ENCODE data around the gene KRT33A. TPM values are rescaled to one million over a fixed set of nuclear protein-coding genes. Genes with fewer than 3 reads are reported as not detected.

Gene KRT33A
- total RNA-seq, 1 experiment from 2014 or later = not detected

GRCh38 chr17:41396996-41397660 lies 46.5 kb upstream of the KRT33A start, which contains the start of gene KRT31:
KRT31 (minus strand) TSS chr17:41397608; CDS start chr17:41397539, 69 bp downstream.
- no peak within 1 kb of the TSS for H2BK15ac ChIP-seq (ENCODE audit: low read depth, low read length)

More at GRCh38 chr17:41396996-41397660, 46.5 kb upstream of the KRT33A start, which contains the start of gene KRT31:
- Histone ChIP-seq H4K5ac (ENCODE audit: insufficient read length, low read depth, low read length) (no peak within 1 kb of the TSS), H3K23me2 (ENCODE audit: insufficient read length, low read depth, low read length, poor library complexity, severe bottlenecking) (no peaks in the 10 kb centered on the region), H3K23ac (ENCODE audit: insufficient read length, low read depth, low read length) (no peak within 1 kb of the TSS), H4K91ac (ENCODE audit: insufficient read length, low read depth, low read length) (no peak within 1 kb of the TSS), H2BK120ac (ENCODE audit: low read depth, low read length, poor library complexity, severe bottlenecking) (no peak within 1 kb of the TSS), H2BK5ac (ENCODE audit: insufficient read length, low read length) (no peak within 1 kb of the TSS), H3K14ac (ENCODE audit: insufficient read depth, low read length) (no peak within 1 kb of the TSS), H3K4me2 (ENCODE audit: insufficient read depth, insufficient read length, low read length) (no peak within 1 kb of the TSS), H3K27ac (ENCODE audit: insufficient read length, low read depth, low read length) (no peak within 1 kb of the TSS), H3K4ac (ENCODE audit: low read depth, low read length) (no peak within 1 kb of the TSS), H3K18ac (ENCODE audit: insufficient read length, low read depth, low read length) (no peak within 1 kb of the TSS), H3K27me3 (ENCODE audit: insufficient read depth, low read length) (no peaks in the 10 kb centered on the region), H4K20me1 (ENCODE audit: control insufficient read depth, insufficient read depth, insufficient read length) (no peaks in the 10 kb centered on the region), H2BK12ac (ENCODE audit: insufficient read length, low read depth, low read length) (no peak within 1 kb of the TSS), H2BK20ac (ENCODE audit: low read depth, low read length, poor library complexity, severe bottlenecking) (no peak within 1 kb of the TSS), H3K79me2 (ENCODE audit: insufficient read depth, low read length) (no peaks in the 10 kb centered on the region), H3T11ph (ENCODE audit: low read length) (no peak within 1 kb of the TSS), H4K8ac (replicated peaks; ENCODE audit: insufficient read length, low read depth, low read length) (no peak within 1 kb of the TSS), H3K79me1 (ENCODE audit: insufficient read depth, low read depth, low read length, poor library complexity, severe bottlenecking) (no peaks in the 10 kb centered on the region), H3K9ac (ENCODE audit: extremely low read depth, insufficient read length, low read length) (no peak within 1 kb of the TSS), H3K9me3 (ENCODE audit: control insufficient read depth, low read depth, low read length) (no peaks in the 10 kb centered on the region), H2AFZ (ENCODE audit: low read length) (no peak within 1 kb of the TSS), H2AK5ac (ENCODE audit: insufficient read length, low read length) (no peak within 1 kb of the TSS), H3K4me1 (ENCODE audit: insufficient read depth, low read length) (no peaks in the 10 kb centered on the region), H3K56ac (ENCODE audit: insufficient read length, low read depth, low read length) (no peak within 1 kb of the TSS)
- no peak within 1 kb of the TSS for H3K4me3 Mint-ChIP-seq
- no peak for DNase-seq
- 0 out of 4 replicates have a peak, but pooled peaks cover 0 to 3% of the 10 kb centered on the region in 2 experiments for H3K4me1 Mint-ChIP-seq
- WGBS (ENCODE audit: extremely low coverage, insufficient read length, low lambda C conversion rate) = no CpG with 5 or more reads among the region's 16 CpGs
- no peak within 1 kb of the TSS; a peak in 2 of 7 replicates for H3K27ac Mint-ChIP-seq
- H3K27me3 Mint-ChIP-seq (ENCODE audit: low read depth) = peaks cover 4% of the 10 kb centered on the region
- no peaks in the 10 kb centered on the region; a peak in 1 of 5 replicates for H3K9me3 Mint-ChIP-seq
- H3K36me3 Mint-ChIP-seq (ENCODE audit: insufficient read depth in 1 of 3, low read depth in 3 of 3) = no peaks in the 10 kb centered on the region
- TF ChIP-seq, protein P1, sequence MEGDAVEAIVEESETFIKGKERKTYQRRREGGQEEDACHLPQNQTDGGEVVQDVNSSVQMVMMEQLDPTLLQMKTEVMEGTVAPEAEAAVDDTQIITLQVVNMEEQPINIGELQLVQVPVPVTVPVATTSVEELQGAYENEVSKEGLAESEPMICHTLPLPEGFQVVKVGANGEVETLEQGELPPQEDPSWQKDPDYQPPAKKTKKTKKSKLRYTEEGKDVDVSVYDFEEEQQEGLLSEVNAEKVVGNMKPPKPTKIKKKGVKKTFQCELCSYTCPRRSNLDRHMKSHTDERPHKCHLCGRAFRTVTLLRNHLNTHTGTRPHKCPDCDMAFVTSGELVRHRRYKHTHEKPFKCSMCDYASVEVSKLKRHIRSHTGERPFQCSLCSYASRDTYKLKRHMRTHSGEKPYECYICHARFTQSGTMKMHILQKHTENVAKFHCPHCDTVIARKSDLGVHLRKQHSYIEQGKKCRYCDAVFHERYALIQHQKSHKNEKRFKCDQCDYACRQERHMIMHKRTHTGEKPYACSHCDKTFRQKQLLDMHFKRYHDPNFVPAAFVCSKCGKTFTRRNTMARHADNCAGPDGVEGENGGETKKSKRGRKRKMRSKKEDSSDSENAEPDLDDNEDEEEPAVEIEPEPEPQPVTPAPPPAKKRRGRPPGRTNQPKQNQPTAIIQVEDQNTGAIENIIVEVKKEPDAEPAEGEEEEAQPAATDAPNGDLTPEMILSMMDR (conservative IDR thresholded peaks at IDR 0.05) = no peak
